ENCODE data around the gene CCDC71L.
A peak's percentile ranks its signal among the peaks of the same experiment; 100 is the strongest.

DNA sequence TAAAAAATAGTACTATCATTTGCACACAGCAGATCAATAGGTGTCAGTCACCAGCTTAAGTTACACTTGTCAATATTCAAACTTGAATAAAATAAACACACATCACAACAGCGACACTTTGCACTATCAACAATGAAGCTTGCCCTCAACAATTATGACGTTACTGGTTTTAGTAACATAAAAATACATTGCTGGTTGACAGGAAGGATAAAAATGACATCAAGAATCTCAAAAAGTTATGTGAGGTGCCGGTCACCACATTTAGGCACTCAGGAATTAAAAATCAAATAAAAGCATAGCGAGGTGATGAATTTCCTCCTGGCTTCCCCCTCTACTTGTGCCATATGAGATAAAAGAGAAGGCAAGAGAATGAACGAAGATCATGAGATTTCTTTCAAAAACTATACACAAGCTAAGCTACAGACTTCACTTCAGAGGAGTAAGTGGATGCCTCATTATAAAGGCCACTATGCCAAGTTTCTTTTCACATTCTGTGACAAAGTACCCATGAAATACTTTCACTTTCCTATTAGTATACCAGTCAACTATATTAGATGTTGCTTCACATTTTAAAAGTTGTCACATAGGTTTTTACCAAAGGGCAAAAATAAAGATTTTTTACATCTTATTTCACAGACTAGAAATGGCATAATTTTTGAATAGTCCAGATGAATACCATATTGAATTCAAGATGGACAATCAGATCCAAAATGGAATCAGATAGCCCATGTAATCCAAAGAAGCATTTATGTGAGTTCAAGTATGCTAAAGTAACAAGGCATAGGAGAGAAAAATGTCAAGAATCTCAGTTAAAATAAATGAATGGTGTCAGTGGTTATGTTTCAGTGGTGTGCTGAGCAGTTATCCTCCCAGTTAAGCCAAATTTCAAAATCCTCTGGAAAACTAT is 3.6 kb downstream of the CCDC71L start:
- TF ChIP-seq, protein P1, sequence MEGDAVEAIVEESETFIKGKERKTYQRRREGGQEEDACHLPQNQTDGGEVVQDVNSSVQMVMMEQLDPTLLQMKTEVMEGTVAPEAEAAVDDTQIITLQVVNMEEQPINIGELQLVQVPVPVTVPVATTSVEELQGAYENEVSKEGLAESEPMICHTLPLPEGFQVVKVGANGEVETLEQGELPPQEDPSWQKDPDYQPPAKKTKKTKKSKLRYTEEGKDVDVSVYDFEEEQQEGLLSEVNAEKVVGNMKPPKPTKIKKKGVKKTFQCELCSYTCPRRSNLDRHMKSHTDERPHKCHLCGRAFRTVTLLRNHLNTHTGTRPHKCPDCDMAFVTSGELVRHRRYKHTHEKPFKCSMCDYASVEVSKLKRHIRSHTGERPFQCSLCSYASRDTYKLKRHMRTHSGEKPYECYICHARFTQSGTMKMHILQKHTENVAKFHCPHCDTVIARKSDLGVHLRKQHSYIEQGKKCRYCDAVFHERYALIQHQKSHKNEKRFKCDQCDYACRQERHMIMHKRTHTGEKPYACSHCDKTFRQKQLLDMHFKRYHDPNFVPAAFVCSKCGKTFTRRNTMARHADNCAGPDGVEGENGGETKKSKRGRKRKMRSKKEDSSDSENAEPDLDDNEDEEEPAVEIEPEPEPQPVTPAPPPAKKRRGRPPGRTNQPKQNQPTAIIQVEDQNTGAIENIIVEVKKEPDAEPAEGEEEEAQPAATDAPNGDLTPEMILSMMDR (IDR thresholded peaks at IDR 0.05): no peak
- TF ChIP-seq ZBTB33 (IDR thresholded peaks at IDR 0.05; ENCODE audit: borderline replicate concordance, low read depth) (no peak), JUND (IDR thresholded peaks at IDR 0.05) (peak; percentile 8; the same call in 1 of the 2 replicates), EZH2phosphoT487 (IDR thresholded peaks at IDR 0.05; ENCODE audit: borderline replicate concordance, low read depth) (no peak), GATA2 (CRISPR knock-in tag; IDR thresholded peaks at IDR 0.05) (no peak), FOXJ3 (CRISPR knock-in tag; IDR thresholded peaks at IDR 0.05) (no peak), CHD2 (IDR thresholded peaks at IDR 0.05; ENCODE audit: low read length, partially characterized antibody) (no peak)
- TF ChIP-seq, protein P2, sequence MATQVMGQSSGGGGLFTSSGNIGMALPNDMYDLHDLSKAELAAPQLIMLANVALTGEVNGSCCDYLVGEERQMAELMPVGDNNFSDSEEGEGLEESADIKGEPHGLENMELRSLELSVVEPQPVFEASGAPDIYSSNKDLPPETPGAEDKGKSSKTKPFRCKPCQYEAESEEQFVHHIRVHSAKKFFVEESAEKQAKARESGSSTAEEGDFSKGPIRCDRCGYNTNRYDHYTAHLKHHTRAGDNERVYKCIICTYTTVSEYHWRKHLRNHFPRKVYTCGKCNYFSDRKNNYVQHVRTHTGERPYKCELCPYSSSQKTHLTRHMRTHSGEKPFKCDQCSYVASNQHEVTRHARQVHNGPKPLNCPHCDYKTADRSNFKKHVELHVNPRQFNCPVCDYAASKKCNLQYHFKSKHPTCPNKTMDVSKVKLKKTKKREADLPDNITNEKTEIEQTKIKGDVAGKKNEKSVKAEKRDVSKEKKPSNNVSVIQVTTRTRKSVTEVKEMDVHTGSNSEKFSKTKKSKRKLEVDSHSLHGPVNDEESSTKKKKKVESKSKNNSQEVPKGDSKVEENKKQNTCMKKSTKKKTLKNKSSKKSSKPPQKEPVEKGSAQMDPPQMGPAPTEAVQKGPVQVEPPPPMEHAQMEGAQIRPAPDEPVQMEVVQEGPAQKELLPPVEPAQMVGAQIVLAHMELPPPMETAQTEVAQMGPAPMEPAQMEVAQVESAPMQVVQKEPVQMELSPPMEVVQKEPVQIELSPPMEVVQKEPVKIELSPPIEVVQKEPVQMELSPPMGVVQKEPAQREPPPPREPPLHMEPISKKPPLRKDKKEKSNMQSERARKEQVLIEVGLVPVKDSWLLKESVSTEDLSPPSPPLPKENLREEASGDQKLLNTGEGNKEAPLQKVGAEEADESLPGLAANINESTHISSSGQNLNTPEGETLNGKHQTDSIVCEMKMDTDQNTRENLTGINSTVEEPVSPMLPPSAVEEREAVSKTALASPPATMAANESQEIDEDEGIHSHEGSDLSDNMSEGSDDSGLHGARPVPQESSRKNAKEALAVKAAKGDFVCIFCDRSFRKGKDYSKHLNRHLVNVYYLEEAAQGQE (IDR thresholded peaks at IDR 0.05; ENCODE audit: low read depth, low read length): no peak
